ENCODE measurements around the gene SPTY2D1. TPM values are rescaled to one million over a fixed set of nuclear protein-coding genes. Genes with fewer than 3 reads are reported as not detected.

SPTY2D1 gene
- polyA plus RNA-seq, 1 donor (not counting 4 experiments of a cell fraction or from before 2014, with no cell fraction given), result 14.3 TPM

- no peak overlapping the region for H3K27ac ChIP-seq (ENCODE audit: control insufficient read depth, insufficient read depth, low read length)
Measured at GRCh38 chr11:18618342-18619025, 15.7 kb downstream of the SPTY2D1 start.

GRCh38 chr11:18617688-18618341 is 16.3 kb downstream of the SPTY2D1 start:
- no peak for DNase-seq (ENCODE audit: low read depth, low spot score)
- Histone ChIP-seq H3K79me2 (ENCODE audit: control insufficient read depth, insufficient read depth, low read length) (peaks cover 53% of the 10 kb centered on the region), H3K4me1 (ENCODE audit: control insufficient read depth, extremely low read depth, insufficient read depth, low read length) (peaks cover 5% of the 10 kb centered on the region), H3K4me3 (ENCODE audit: control insufficient read depth in 2 of 3, extremely low read depth in 1 of 3, insufficient read depth in 2 of 3, low read depth in 1 of 3, low read length in 3 of 3) (no peak overlapping the region), H3K9ac (ENCODE audit: control insufficient read depth, extremely low read depth, insufficient read depth, low read length) (no peak overlapping the region), H3K9me3 (ENCODE audit: control insufficient read depth, low read depth, low read length) (no peaks in the 10 kb centered on the region), H3K9me1 (ENCODE audit: control insufficient read depth, extremely low read depth, insufficient read depth, low read length) (no peaks in the 10 kb centered on the region), H4K20me1 (ENCODE audit: control insufficient read depth, extremely low read depth, insufficient read depth, low read length) (no peaks in the 10 kb centered on the region), H3K27me3 (ENCODE audit: control insufficient read depth, extremely low read depth, insufficient read depth, low read length) (no peaks in the 10 kb centered on the region), H3K36me3 (ENCODE audit: control insufficient read depth in 2 of 2, extremely low read depth in 1 of 2, insufficient read depth in 2 of 2, low read length in 2 of 2) (peaks cover 4 to 11% of the 10 kb centered on the region in 2 experiments), H3K27ac (ENCODE audit: control insufficient read depth, insufficient read depth, low read length) (no peak overlapping the region), H3K4me2 (ENCODE audit: control insufficient read depth, extremely low read depth, insufficient read depth, low read depth, low read length) (no peak overlapping the region), H2AFZ (ENCODE audit: control insufficient read depth, low read length) (no peak overlapping the region)
- FAIRE-seq, result no peak
- dilution Hi-C loops (cut with MboI; ENCODE audit: extremely low pct_ligation_motif_present, low sequenced_read_pairs), result no loop called here
- TF ChIP-seq EZH2 (IDR thresholded peaks at IDR 0.05; ENCODE audit: low read length) (no peak), CTCF (optimal IDR thresholded peaks at IDR 0.05 in 1 of 3, IDR thresholded peaks at IDR 0.05 in 1 of 3, conservative IDR thresholded peaks at IDR 0.05 in 1 of 3; ENCODE audit: extremely low read depth in 1 of 3, insufficient read depth in 2 of 3, low read length in 3 of 3) (no peak)

More at GRCh38 chr11:18618342-18619025, 15.7 kb downstream of the SPTY2D1 start:
- Histone ChIP-seq H3K9ac (ENCODE audit: control insufficient read depth, extremely low read depth, insufficient read depth, low read length) (no peak overlapping the region), H3K9me3 (ENCODE audit: control insufficient read depth, low read depth, low read length) (no peaks in the 10 kb centered on the region), H3K79me2 (ENCODE audit: control insufficient read depth, insufficient read depth, low read length) (peaks cover 60% of the 10 kb centered on the region), H3K27me3 (ENCODE audit: control insufficient read depth, extremely low read depth, insufficient read depth, low read length) (no peaks in the 10 kb centered on the region), H3K4me3 (ENCODE audit: control insufficient read depth in 2 of 3, extremely low read depth in 1 of 3, insufficient read depth in 2 of 3, low read depth in 1 of 3, low read length in 3 of 3) (no peak overlapping the region), H3K4me1 (ENCODE audit: control insufficient read depth, extremely low read depth, insufficient read depth, low read length) (peaks cover 5% of the 10 kb centered on the region), H4K20me1 (ENCODE audit: control insufficient read depth, extremely low read depth, insufficient read depth, low read length) (no peaks in the 10 kb centered on the region), H2AFZ (ENCODE audit: control insufficient read depth, low read length) (no peak overlapping the region), H3K9me1 (ENCODE audit: control insufficient read depth, extremely low read depth, insufficient read depth, low read length) (no peaks in the 10 kb centered on the region), H3K4me2 (ENCODE audit: control insufficient read depth, extremely low read depth, insufficient read depth, low read depth, low read length) (no peak overlapping the region), H3K36me3 (ENCODE audit: control insufficient read depth in 2 of 2, extremely low read depth in 1 of 2, insufficient read depth in 2 of 2, low read length in 2 of 2) (peaks cover 4 to 11% of the 10 kb centered on the region in 2 experiments)
- no peak for TF ChIP-seq EZH2 (IDR thresholded peaks at IDR 0.05; ENCODE audit: low read length)
- no peak for TF ChIP-seq CTCF (optimal IDR thresholded peaks at IDR 0.05 in 1 of 3, IDR thresholded peaks at IDR 0.05 in 1 of 3, conservative IDR thresholded peaks at IDR 0.05 in 1 of 3; ENCODE audit: extremely low read depth in 1 of 3, insufficient read depth in 2 of 3, low read length in 3 of 3)
- dilution Hi-C loops (cut with MboI; ENCODE audit: extremely low pct_ligation_motif_present, low sequenced_read_pairs), result no loop called here
- DNase-seq (ENCODE audit: low read depth, low spot score) (no peak), FAIRE-seq (no peak)

All from keratinocyte (primary cell).